Activated CD8-positive, alpha-beta memory T cell treated with anti-CD3 and anti-CD28 coated beads for 36 hours (primary cell): ENCODE data around the gene MKI67. TPM values are rescaled to one million over a fixed set of nuclear protein-coding genes. Genes with fewer than 3 reads are reported as not detected.
"Not testable (repeated sequence)": the region's sequence is repeated elsewhere in the genome, so short reads cannot be mapped to it uniquely, and the experiment has no call there.

Experiments used
- CTCF ChIA-PET: fragments of 350-600 bp; sonication (Branson Sonifier 250); formaldehyde crosslinking; loops from one replicate; lab custom pipeline; 2021; ENCODE audit warnings: antibody characterized with exemption; lab: Charles Lee
- POLR2A ChIA-PET: fragments of 350-600 bp; sonication (Branson Sonifier 250); formaldehyde crosslinking; loops from one replicate; lab custom pipeline; 2021; ENCODE audit warnings: antibody characterized with exemption; lab: Charles Lee
- total RNA-seq, 2 experiments: library from RNA; stranded (reverse); gene quantifications; one replicate each; pipeline ENCODE4 v1.2.3, GENCODE V29; 2021

MKI67 gene
- total RNA-seq, 2 experiments from 2014 or later: 129 to 135 TPM

DNA sequence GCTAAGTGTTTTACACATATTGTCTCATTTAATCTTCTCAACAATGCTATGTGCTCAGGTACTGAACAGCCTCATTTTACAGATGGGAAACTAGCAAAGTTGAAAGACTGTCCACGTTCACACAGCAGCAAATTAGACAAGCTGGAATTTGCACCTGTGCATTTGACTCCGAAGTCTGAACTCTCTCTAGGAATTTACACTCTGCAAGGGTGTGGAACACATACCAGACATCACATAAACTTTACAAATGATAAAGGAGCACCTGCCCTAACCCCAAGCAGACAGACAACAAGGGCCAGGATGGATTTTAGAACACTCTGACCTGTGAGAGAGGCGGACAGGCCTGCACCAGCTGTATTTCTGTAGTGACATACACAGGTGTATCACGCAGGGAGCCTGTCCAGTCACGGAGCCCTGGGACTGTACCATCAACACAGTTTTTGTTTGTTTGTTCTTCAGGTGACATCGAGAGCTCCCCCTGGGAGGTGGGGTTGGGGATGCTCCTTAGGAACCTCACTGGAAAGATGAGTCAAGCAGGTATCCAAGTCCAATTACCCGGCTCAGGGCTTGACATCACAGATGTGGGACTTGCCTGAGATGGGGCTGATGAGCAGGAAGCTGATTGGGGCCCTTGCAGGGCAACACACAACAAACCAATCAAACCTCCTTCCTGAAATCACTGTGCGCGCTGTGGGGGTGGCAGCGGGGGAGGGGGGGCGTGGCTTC is 31.0 kb downstream of the MKI67 start:
- POLR2A ChIA-PET: interaction anchor here (0.6 to 1.1 kb wide), 3 partner anchors 9 to 35 kb away, joined by 3 to 5 read pairs (median 4); no protein-coding TSS in a partner anchor
- CTCF ChIA-PET: interaction anchor here (1.8 kb wide), 1 partner anchor 26 kb away, joined by 7 read pairs; no protein-coding TSS in a partner anchor

DNA sequence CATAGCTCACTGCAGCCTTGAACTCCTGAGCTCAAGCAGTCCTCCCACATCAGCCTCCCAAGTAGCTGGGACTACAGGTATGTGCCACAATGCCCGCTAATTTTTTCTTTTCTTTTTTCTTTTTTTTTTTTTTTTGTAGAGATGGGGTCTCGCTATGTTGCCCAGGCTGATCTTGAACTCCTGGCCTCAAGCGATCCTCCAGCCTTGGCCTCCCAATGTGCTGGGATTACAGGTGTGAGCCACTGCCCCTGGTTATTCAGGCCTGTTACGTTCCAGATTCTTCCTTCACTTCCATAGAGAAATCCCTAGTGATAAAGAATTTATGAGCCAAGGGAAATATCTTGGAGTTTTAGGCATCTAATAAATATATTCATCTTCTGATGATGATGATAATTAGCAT is 31.6 kb downstream of the MKI67 start:
- CTCF ChIA-PET: interaction anchor here (1.1 to 1.8 kb wide), 2 partner anchors 10 to 25 kb away, joined by 3 to 7 read pairs; no protein-coding TSS in a partner anchor
- POLR2A ChIA-PET: not testable (repeated sequence)

DNA sequence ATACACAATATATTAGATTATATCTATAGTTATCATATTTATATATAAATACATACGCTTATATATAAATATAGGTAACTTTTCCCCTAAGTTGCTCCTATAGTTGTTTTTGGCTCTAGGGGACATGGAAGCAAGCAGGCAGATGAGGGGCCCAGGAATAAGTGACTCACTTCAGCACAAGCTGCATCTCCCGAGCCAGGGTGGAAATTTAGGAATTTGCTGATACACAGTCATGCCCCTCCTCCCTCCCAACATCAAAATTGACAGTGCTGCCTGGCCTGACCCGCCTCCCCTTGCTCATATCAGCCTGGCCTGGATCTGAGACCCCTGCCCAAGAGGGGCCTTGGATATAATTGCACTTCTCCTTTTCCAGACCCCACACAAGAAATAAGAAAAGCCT is 33.8 kb downstream of the MKI67 start:
- CTCF ChIA-PET: no interaction called here

DNA sequence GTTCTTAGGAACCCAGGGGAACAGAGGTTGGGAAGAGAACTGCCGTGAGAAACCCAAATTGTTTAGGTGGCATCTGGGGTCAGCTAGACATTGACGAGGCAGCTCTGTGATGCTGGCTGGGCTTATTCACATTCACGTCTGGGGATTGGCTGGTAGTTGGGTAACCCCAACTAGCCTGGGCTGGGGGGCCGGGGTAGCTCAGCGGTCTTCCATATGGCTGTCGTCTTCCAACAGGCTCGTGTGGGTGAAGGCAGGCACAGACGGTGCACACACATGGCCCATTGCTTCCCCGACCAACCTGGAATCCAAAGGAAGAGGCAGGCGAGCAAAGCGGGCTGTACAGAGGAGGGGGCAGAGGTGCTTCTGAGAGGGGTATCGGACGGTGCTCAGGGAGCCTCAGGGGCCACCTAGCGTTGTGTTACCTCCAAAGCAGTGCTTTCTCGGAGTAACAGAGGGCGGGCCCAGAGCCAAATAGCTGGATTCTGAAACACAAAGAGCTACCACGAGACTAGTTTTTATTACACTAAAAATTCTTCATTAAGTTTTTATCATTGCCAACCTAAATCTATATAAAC is 34.5 kb downstream of the MKI67 start:
- CTCF ChIA-PET: no interaction called here
- POLR2A ChIA-PET: no interaction called here

More for the DNA sequence above, 33.8 kb downstream of the MKI67 start:
- POLR2A ChIA-PET: no interaction called here

DNA sequence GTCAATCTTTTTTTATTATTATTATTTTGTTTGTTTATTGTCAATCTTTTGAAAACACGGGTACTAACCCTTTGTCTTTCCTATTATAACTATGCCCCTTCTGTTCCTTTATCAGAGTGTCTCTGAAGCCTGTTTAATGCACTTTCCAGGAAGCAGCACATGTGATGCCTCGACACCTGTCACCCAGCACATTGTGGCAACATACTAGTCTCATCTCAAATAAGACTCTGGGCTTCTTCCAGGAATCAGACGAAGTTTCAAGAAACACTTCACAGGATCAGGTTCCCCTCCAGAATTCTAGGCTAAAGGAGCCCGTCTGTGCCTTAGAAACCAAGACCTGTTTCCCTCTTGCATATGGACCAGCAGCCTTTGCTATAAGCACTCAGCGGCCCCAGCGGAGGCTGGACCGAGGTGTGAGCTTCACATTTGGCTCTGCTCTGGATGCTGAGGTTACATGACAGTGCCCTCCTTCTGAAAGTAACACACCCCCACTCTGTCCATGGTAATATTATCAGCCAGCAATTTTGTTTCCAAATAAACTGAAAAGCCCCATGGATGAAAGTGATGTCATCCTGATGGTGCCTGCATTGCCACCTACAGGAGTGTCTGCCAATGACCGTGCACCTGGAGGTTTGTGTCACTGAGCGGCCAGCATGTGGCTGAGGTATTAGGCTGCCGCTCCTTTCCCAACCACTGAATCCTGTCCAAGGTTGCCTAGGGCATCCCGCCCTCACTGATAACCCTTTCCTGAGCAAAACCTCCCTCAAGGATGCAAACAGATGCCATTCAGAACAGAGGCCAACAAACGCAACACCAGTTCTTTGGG is 38.1 kb downstream of the MKI67 start:
- CTCF ChIA-PET: interaction anchor here (1.5 kb wide), 1 partner anchor 19 kb away, joined by 3 read pairs; no protein-coding TSS in a partner anchor
- POLR2A ChIA-PET: no interaction called here

DNA sequence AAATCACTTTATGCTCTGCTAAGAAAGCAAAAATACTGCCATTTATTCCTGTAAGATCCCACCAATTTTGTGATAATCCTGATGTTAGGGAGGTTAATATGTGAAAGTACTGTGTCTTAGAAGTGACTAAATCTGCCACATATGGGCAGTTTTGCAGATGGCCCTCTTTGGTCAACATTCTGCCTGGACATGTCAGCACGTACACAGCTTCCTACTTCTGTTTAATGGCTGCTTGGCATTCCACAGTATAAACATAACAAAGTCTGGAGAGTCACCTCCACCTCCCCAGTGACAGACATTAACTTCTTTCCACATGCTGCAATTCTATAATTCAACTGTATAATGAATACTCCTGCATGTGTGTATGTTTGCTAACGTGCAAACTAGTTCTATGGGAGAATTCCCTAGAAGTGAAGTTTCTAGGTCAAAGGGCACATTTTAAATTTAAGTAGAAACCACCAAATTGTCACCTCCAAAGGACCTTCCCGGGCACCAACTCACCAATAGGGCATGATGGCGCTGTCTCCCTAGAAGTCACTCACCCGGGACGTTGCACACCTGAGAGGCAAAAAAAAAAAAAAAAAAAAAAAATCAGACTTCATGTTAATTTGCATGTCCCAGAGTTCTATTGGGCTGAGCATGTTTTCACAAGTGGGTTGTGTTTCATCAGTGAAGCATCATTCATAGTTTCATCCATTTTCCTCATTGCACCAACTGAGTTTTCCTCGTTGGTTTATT is 38.9 kb downstream of the MKI67 start:
- ChIA-PET POLR2A (no interaction called here), CTCF (no interaction called here)

DNA sequence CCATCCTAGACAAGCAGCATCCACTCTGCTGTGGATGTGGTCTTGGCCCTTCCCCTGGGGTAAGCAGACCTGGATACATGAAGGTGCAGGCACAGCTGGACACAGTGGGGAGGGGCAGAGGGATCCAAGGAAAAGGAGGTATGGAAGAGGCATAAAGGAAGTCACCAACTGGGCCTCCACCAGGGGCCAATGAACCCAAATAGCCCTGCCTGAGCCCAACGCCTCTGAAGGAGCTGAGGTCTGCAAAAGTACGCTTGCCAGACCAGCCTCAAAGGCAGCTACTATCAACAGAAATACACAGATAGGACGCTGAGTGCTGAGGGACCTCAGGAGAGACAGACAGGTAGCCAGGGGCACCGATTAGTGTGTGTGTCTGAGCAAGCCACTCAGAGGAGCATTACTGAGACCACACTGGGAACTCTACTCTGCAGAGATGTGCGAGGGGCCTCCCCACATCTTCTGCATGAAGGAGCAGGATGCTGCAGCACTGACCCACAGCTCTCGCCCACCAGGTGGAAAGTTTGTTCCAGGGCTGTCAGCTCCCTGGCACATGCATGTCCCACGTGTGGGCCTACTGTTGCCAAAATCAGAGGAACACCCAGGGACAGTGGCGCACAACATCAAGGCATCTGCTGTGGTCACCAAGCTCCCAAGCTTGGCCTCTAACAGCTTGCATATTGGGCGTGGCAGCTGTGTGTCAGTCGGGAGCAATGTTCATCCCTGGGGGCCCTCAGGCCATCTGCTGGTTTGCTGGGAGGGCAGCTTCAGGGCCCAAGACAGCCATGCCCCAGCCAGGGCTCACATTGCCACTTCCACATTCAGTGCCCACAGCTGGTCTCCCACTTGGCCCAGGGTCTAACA is 40.0 kb downstream of the MKI67 start:
- POLR2A ChIA-PET: no interaction called here
- CTCF ChIA-PET: interaction anchor here (0.6 kb wide), 1 partner anchor 42 kb away, joined by 3 read pairs; no protein-coding TSS in a partner anchor

DNA sequence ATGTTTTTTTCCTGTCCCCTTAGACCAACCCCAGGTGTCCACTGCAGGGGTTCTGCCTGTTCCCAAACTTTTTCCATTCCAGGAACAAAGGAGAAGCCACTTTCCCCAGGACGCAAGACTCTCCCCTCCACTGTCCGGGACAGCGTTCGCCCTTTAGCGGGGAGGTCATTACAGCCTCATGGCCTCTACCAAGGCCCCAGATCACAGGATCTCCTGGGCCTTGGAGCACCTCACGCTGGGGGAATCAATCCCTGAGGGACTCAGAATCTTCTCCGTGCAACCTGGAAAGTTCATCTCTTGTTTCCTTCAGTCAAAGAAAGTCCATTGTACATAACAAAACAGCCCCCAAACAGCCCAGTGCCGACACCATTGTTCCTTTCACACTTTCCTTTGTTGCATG is 41.2 kb downstream of the MKI67 start:
- POLR2A ChIA-PET: no interaction called here
- CTCF ChIA-PET: interaction anchor here (1.0 kb wide), 1 partner anchor 9 kb away, joined by 3 read pairs; no protein-coding TSS in a partner anchor

DNA sequence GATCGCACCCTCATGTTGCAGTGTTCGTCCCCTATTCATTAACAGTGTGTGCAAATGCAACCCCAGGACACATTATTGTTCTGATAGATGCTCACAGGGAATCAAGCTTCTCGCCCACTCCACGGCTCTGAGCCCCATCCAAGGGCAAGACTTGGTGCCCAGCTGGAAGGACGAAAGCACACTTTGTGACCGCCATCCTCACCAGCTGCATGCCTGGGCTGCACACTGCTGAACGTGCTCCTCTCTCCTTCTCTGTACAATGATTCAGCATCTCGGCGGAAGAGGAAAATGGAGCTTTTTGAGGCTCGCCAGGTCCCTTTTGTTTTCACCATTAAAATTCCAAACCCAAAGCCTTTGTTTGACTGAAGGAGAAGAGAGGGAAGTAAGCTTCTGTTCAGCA is 41.9 kb downstream of the MKI67 start:
- POLR2A ChIA-PET: interaction anchor here (0.7 kb wide), 1 partner anchor 65 kb away, joined by 4 read pairs; no protein-coding TSS in a partner anchor
- CTCF ChIA-PET: interaction anchor here (0.6 to 2.0 kb wide), 4 partner anchors 10 to 66 kb away, joined by 3 to 9 read pairs (median 3); no protein-coding TSS in a partner anchor

DNA sequence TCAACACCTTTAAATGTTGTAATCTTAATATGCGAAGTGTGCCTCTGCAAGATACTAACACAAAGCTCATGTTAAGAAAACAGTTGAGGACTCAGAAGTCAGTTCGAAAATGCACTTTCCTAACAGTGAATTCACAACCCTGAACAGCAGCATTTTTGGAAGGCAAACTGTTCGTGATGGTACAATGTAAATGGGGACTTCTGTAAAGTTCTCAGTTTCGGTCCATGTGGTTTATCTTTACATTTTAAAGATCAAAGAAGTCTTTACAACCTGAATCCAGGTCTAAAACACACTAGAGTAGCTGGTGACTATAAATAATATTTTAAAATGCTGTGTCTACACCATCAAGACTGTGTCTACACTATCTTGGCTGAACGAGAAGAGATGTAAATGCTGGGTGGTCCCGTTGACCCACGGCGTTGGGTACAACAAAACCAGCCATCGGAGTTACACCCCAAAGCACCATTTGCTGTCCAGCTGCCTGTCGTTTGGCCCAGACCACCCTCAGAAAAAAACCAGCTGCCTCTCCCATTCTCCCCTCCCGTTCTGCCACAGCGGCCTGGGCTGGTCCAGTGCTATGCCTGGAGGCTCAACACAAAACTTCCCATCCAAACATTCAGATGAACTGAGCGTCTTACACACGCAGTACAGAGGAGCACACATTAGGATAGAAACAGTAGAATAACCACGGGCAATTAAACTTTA is 42.9 kb downstream of the MKI67 start:
- CTCF ChIA-PET: interaction anchor here (0.6 to 2.0 kb wide), 4 partner anchors 10 to 67 kb away, joined by 3 to 9 read pairs (median 4); no protein-coding TSS in a partner anchor

DNA sequence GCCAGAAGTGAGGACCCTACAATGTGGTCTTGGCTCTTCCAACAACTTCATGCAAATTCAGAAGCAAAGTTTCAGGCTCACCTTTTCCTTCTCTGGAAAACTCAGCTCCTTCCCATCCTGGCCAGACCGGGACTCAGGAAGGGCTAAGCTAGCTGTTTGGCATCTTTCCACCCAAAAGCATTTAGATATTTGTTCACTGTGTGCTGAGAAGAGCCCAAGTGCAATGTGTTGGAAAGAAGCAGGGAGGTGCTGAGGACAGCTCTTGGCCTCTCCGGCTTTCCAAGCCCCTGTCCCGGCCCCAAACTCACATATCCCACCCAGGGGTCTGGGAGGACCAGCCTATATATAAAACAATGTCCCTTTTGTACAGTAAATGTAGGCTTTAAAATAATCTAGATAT is 44.5 kb downstream of the MKI67 start:
- ChIA-PET POLR2A (interaction anchor here (0.6 kb wide), 1 partner anchor 35 kb away, joined by 3 read pairs; no protein-coding TSS in a partner anchor), CTCF (no interaction called here)

More for the DNA sequence above, 42.9 kb downstream of the MKI67 start:
- POLR2A ChIA-PET: no interaction called here

DNA sequence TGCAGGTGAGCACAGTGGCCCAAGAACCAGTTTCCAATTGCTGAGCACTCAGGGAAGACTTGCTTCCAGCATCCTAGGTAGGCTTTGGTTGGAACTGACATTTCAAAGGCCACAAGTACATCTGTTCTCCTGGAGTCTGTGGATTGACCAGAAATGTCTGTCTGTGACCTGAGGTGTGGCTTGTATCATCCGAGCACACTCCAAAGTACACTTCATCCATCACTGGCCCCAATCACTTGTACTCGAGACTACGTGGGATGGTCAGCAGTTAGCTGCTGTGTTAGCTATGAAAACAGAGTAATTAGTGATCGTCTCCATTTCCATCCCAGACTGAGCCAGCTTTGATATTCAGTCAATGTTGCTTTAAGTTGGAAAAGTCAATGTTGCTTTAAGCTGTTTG is 45.0 kb downstream of the MKI67 start:
- CTCF ChIA-PET: no interaction called here
- POLR2A ChIA-PET: interaction anchor here (0.6 kb wide), 1 partner anchor 34 kb away, joined by 3 read pairs; no protein-coding TSS in a partner anchor

DNA sequence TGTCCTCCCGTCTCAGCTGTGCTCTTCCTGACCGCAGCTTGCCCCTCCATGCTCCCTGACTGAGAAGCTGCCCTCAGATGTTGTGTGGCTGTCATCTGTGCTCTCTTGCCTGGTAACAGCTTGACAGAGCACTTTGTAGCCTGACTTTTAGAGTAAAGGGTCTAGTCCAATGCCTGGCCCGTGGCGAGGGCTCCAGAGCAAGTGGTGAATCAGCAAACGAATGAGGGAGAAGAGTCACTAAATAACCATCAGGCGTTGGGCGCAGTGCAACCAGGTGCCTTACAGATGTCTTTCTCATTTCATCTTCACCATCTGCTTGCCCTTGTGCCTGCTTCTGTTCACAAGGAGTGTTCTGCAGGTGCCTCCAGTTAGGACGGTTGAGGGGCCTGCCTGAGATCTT is 45.6 kb downstream of the MKI67 start:
- ChIA-PET POLR2A (no interaction called here), CTCF (interaction anchor here (2.6 kb wide), 1 partner anchor 69 kb away, joined by 11 read pairs; no protein-coding TSS in a partner anchor)

DNA sequence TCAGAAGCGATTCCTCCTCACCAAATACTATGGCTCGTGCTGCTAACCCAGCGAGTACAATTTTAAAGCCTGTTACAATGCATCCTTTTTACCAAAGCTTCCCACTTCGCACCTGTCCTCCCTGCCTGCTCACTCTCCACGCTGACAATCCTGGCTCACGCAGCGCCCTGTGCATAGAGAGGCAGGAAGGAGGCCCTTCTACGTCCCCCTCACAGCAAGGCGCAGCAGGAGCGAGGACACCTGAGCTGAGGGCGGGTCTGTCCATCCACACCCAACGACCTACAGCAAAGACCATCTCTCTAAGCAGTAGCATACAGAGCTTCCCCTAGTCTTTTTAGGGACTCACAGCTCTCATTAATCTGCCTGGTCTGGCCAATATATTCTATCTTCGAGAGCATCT is 46.0 kb downstream of the MKI67 start:
- CTCF ChIA-PET: interaction anchor here (1.1 to 2.6 kb wide), 2 partner anchors 33 to 70 kb away, joined by 3 to 11 read pairs; no protein-coding TSS in a partner anchor

DNA sequence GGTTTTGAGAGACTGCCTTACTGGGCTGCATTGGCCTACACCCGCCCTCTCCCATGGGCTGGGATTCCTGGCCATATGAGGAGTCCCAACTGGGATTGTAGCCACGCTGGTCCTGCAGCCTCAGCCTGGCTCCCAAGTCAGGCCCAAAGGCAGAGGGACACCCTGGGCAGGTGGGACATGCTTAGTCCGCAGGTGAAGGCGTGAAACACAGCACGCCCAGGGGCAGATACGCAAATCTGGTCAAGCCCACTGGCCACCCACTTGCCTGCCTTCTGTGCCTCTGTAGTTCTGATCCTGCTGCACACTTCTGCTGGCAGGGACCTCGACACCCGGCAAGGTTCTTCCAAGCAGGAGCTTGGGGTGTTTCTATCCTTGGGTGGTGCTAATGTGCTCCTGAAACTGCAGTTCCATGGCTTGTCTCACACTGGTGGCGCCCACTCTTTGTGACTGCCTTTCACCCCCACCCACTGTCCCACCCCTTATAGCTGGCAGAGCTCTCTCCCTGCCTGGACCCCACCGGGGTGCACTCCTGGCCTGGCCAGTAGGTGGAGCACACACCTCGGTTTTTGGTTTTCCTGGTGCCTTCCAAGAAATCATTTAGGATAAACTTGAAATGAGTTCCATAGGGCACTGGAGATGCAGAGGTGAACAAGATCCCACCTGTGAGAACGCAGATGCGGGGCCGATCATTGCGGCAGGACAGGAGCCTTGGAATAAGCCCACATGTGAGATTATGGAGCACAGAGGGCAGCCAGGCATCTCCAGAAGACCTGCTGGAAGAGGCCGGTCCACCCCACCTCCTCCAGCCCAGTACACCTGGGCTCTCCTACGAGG is 47.9 kb downstream of the MKI67 start:
- ChIA-PET CTCF (interaction anchor here (0.6 to 2.6 kb wide), 4 partner anchors 68 to 79 kb away, joined by 3 to 11 read pairs (median 4); no protein-coding TSS in a partner anchor), POLR2A (interaction anchor here (0.5 kb wide), 1 partner anchor 55 kb away, joined by 4 read pairs; no protein-coding TSS in a partner anchor)

More for the DNA sequence above, 46.0 kb downstream of the MKI67 start:
- POLR2A ChIA-PET: no interaction called here
